Epithelial cell of proximal tubule (primary cell): ENCODE results near the gene SH3RF3. TPM values are rescaled to one million over a fixed set of nuclear protein-coding genes. Genes with fewer than 3 reads are reported as not detected.
A peak's percentile ranks its signal among the peaks of the same experiment; 100 is the strongest.

ENCODE experiments used
- DNase-seq: peaks from one replicate; pipeline ENCODE4 v3.0.0-alpha.2; 2011; ENCODE audit warnings: low read depth
- H3K4me3 ChIP-seq: 2 replicates; pipeline ENCODE4 v1.5.1; 2011; ENCODE audit warnings: low read depth, mild to moderate bottlenecking, low read length
- CTCF ChIP-seq: conservative IDR thresholded peaks from 2 replicates; pipeline ENCODE4 v1.5.1; 2012; ENCODE audit warnings: low read depth, mild to moderate bottlenecking, low read length
- total RNA-seq: library from RNA; depleted of rRNA; stranded (reverse); fragments of >200 nt; gene quantifications from 2 replicates; pipeline ENCODE4 v1.2.3, GENCODE V29; 2015

The SH3RF3 gene
- total RNA-seq, 1 donor from 2014 or later, result 1.7 TPM

- DNase-seq, result peak; percentile 45
- no peak overlapping the region for H3K4me3 ChIP-seq
- TF ChIP-seq CTCF, result no peak
Observed at GRCh38 chr2:109538546-109538945, 409.5 kb downstream of the SH3RF3 start.

- H3K4me3 ChIP-seq, result no peak overlapping the region
- DNase-seq, result no peak
Observed at GRCh38 chr2:109542384-109542783, 413.4 kb downstream of the SH3RF3 start.

DNA sequence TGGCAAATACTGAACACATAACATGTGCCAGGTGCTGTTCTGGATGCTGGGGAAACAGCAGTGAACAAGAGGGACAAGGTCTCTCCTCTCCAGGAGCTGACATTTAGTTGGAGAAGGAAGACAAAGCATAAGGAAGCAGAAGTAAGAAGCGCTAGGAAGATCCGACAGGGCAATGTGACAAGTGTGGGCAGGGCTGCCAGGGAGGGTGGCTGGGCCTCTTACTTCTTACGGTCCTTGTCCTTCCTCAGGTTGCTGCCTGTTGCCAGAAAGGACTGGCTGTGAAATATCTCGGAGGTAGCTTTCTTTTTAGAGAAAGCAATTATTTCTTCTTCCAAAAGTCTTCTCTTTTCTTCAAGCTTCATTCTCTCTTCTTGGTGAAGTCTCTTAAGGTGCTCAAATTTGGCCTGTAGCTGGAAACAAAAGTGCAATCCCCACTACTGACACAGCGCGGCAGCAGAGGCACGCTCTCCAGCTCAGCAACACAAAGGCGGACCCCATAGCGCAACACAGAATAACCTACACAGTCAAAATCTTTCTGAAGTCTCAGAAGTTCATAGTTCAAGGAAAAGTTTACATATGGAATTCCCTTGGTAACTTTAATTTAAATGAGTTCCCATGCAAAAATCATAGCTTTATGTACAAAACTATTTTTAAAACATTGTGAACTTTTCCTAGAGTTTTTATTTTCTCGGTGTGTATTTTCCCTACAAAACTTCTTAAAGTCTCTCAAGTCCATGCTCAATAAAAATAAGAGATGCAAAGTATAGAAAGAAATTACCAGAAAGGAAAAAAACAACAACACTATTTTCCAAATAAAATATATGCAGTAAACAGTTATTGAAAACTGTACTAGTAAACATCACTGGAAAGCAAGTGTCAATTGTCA lies 417.1 kb downstream of the SH3RF3 start:
- no peak for DNase-seq
- TF ChIP-seq CTCF, result peak; percentile 98
- H3K4me3 ChIP-seq, result no peak overlapping the region

More at GRCh38 chr2:109542384-109542783, 413.4 kb downstream of the SH3RF3 start:
- TF ChIP-seq CTCF, result no peak

- no peak for DNase-seq
- no peak overlapping the region for H3K4me3 ChIP-seq
- TF ChIP-seq CTCF, result no peak
Observed at GRCh38 chr2:109547280-109547679, 418.3 kb downstream of the SH3RF3 start.

DNA sequence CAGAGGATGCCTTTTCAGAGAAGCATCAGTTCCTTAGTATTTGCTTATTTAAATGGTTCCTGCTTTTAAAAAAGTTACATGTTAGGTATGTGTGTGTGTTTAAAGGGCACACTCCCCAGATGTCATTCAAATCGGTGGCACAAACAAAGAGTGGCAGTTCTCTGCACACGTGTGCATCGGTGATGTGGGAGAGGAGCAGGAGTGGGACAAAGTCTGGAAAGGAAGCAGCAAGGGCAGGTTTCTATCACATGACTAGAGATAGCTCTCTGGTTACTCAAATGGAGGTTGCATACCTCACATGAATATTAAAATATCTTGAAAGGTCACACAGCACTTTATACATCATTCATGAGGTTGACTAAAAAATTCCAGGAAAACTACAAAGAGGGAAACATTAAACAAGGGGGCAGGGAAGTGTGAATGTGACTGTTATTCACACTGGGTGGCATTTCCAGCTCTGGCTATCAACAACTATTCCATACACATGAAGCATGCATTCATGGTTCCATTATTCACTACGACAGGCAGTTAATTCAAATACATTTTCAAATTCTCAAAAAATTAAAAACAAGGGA lies 420.1 kb downstream of the SH3RF3 start:
- DNase-seq, result peak; percentile 50
- no peak overlapping the region for H3K4me3 ChIP-seq
- TF ChIP-seq CTCF, result no peak

Other genes starting within 250 kb of the SH3RF3 start
- 0.65 and 1.0 TPM in 2 replicates for gene EDAR, start 140.0 kb upstream of the SH3RF3 start, total RNA-seq